Activated CD4-positive, alpha-beta memory T cell treated with anti-CD3 and anti-CD28 coated beads, Interleukin-2, amount 10 ng/mL, durations not matched to agents 7 days and 5 days (primary cell): Measurements from ENCODE around the gene THRB. TPM values are rescaled to one million over a fixed set of nuclear protein-coding genes. Genes with fewer than 3 reads are reported as not detected.

Experiments
- CTCF ChIA-PET: fragments of 350-600 bp; sonication (Branson Sonifier 250); formaldehyde crosslinking; loops from one replicate; lab custom pipeline; 2021; ENCODE audit warnings: antibody characterized with exemption, inconsistent platforms; lab: Charles Lee
- POLR2A ChIA-PET: fragments of 350-600 bp; sonication (Branson Sonifier 250); formaldehyde crosslinking; loops from one replicate; lab custom pipeline; 2021; ENCODE audit warnings: antibody characterized with exemption; lab: Charles Lee
- DNase-seq: peaks from one replicate; pipeline ENCODE4 v3.0.0-alpha.2; 2020
- H3K27ac Mint-ChIP-seq: one replicate; pipeline ENCODE4 v1.8.0; 2021; ENCODE audit warnings: mild to moderate bottlenecking, mixed read lengths
- H3K27me3 Mint-ChIP-seq: one replicate; pipeline ENCODE4 v1.8.0; 2021; ENCODE audit warnings: mixed read lengths
- H3K36me3 Mint-ChIP-seq: one replicate; pipeline ENCODE4 v1.8.0; 2021; ENCODE audit warnings: low read depth, mixed read lengths
- H3K4me1 Mint-ChIP-seq: one replicate; pipeline ENCODE4 v1.8.0; 2021; ENCODE audit warnings: mixed read lengths
- H3K4me3 Mint-ChIP-seq: one replicate; pipeline ENCODE4 v1.8.0; 2021; ENCODE audit warnings: mild to moderate bottlenecking, mixed read lengths
- H3K9me3 Mint-ChIP-seq: one replicate; pipeline ENCODE4 v1.8.0; 2021; ENCODE audit warnings: mixed read lengths
- total RNA-seq, 2 experiments: library from RNA; stranded (reverse); gene quantifications; one replicate each; pipeline ENCODE4 v1.2.3, GENCODE V29; 2021

THRB gene
- total RNA-seq, 2 experiments from 2014 or later = not detected

GRCh38 chr3:24220859-24221657 lies 273.6 kb downstream of the THRB start:
- no peak overlapping the region for H3K4me3 Mint-ChIP-seq
- H3K36me3 Mint-ChIP-seq = no peaks in the 10 kb centered on the region
- ChIA-PET POLR2A (no interaction called here), CTCF (no interaction called here)
- peaks cover 10% of the 10 kb centered on the region for H3K27me3 Mint-ChIP-seq
- no peaks in the 10 kb centered on the region for H3K9me3 Mint-ChIP-seq
- H3K27ac Mint-ChIP-seq = no peak overlapping the region
- no peaks in the 10 kb centered on the region for H3K4me1 Mint-ChIP-seq
- DNase-seq = no peak

- Mint-ChIP-seq H3K4me3 (no peak overlapping the region), H3K4me1 (no peaks in the 10 kb centered on the region), H3K36me3 (no peaks in the 10 kb centered on the region), H3K9me3 (no peaks in the 10 kb centered on the region), H3K27me3 (no peaks in the 10 kb centered on the region), H3K27ac (no peak overlapping the region)
- ChIA-PET POLR2A (no interaction called here), CTCF (no interaction called here)
- DNase-seq = no peak
Observed at GRCh38 chr3:24215502-24215901, 279.1 kb downstream of the THRB start.

- no peak overlapping the region for H3K27ac Mint-ChIP-seq
- H3K4me3 Mint-ChIP-seq = no peak overlapping the region
- ChIA-PET CTCF (no interaction called here), POLR2A (no interaction called here)
- no peaks in the 10 kb centered on the region for H3K36me3 Mint-ChIP-seq
- no peak for DNase-seq
- peaks cover 2% of the 10 kb centered on the region for H3K27me3 Mint-ChIP-seq
- no peaks in the 10 kb centered on the region for H3K9me3 Mint-ChIP-seq
- H3K4me1 Mint-ChIP-seq = no peaks in the 10 kb centered on the region
Observed at GRCh38 chr3:24211381-24211780, 283.3 kb downstream of the THRB start.

GRCh38 chr3:24202071-24202470 lies 292.6 kb downstream of the THRB start:
- Mint-ChIP-seq H3K36me3 (no peaks in the 10 kb centered on the region), H3K4me3 (no peak overlapping the region), H3K27me3 (peaks cover 5% of the 10 kb centered on the region), H3K27ac (no peak overlapping the region), H3K4me1 (no peaks in the 10 kb centered on the region), H3K9me3 (no peaks in the 10 kb centered on the region)
- ChIA-PET POLR2A (no interaction called here), CTCF (interaction anchor here (2.0 kb wide), 1 partner anchor 16 kb away, joined by 4 read pairs; no protein-coding TSS in a partner anchor)
- DNase-seq = no peak

- H3K27ac Mint-ChIP-seq = no peak overlapping the region
- H3K4me3 Mint-ChIP-seq = no peak overlapping the region
- CTCF ChIA-PET = no interaction called here
- H3K9me3 Mint-ChIP-seq = no peaks in the 10 kb centered on the region
- no peak for DNase-seq
- H3K27me3 Mint-ChIP-seq = peaks cover 5% of the 10 kb centered on the region
- H3K4me1 Mint-ChIP-seq = no peaks in the 10 kb centered on the region
- POLR2A ChIA-PET = no interaction called here
- no peaks in the 10 kb centered on the region for H3K36me3 Mint-ChIP-seq
Observed at GRCh38 chr3:24201301-24201700, 293.3 kb downstream of the THRB start.

- Mint-ChIP-seq H3K36me3 (no peaks in the 10 kb centered on the region), H3K9me3 (no peaks in the 10 kb centered on the region), H3K27me3 (peaks cover 4% of the 10 kb centered on the region), H3K4me3 (no peak overlapping the region), H3K27ac (no peak overlapping the region), H3K4me1 (no peaks in the 10 kb centered on the region)
- POLR2A ChIA-PET = no interaction called here
- DNase-seq = no peak
- CTCF ChIA-PET = no interaction called here
Observed at GRCh38 chr3:24199775-24200247, 294.8 kb downstream of the THRB start.

GRCh38 chr3:24199300-24199699 lies 295.4 kb downstream of the THRB start:
- Mint-ChIP-seq H3K36me3 (no peaks in the 10 kb centered on the region), H3K9me3 (no peaks in the 10 kb centered on the region), H3K4me3 (no peak overlapping the region), H3K4me1 (no peaks in the 10 kb centered on the region), H3K27me3 (peaks cover 4% of the 10 kb centered on the region), H3K27ac (no peak overlapping the region)
- ChIA-PET POLR2A (no interaction called here), CTCF (no interaction called here)
- DNase-seq = no peak

- H3K27me3 Mint-ChIP-seq = peaks cover 4% of the 10 kb centered on the region
- H3K4me3 Mint-ChIP-seq = no peak overlapping the region
- ChIA-PET CTCF (interaction anchor here (1.2 kb wide), 1 partner anchor 39 kb away, joined by 3 read pairs; no protein-coding TSS in a partner anchor), POLR2A (no interaction called here)
- no peaks in the 10 kb centered on the region for H3K36me3 Mint-ChIP-seq
- H3K9me3 Mint-ChIP-seq = no peaks in the 10 kb centered on the region
- no peak for DNase-seq
- no peak overlapping the region for H3K27ac Mint-ChIP-seq
- no peaks in the 10 kb centered on the region for H3K4me1 Mint-ChIP-seq
Observed at GRCh38 chr3:24198728-24199127, 295.9 kb downstream of the THRB start.

GRCh38 chr3:24197809-24198208 lies 296.8 kb downstream of the THRB start:
- CTCF ChIA-PET = interaction anchor here (1.2 kb wide), 1 partner anchor 39 kb away, joined by 3 read pairs; no protein-coding TSS in a partner anchor
- Mint-ChIP-seq H3K27me3 (peaks cover 4% of the 10 kb centered on the region), H3K27ac (no peak overlapping the region), H3K9me3 (no peaks in the 10 kb centered on the region), H3K4me1 (no peaks in the 10 kb centered on the region), H3K36me3 (no peaks in the 10 kb centered on the region), H3K4me3 (no peak overlapping the region)
- POLR2A ChIA-PET = no interaction called here
- DNase-seq = no peak

GRCh38 chr3:24196526-24196925 lies 298.1 kb downstream of the THRB start:
- Mint-ChIP-seq H3K27ac (no peak overlapping the region), H3K4me1 (no peaks in the 10 kb centered on the region), H3K9me3 (no peaks in the 10 kb centered on the region), H3K4me3 (no peak overlapping the region), H3K27me3 (peaks cover 4% of the 10 kb centered on the region), H3K36me3 (no peaks in the 10 kb centered on the region)
- ChIA-PET POLR2A (no interaction called here), CTCF (no interaction called here)
- DNase-seq = no peak

GRCh38 chr3:24195504-24196230 lies 299.0 kb downstream of the THRB start:
- no peaks in the 10 kb centered on the region for H3K36me3 Mint-ChIP-seq
- peaks cover 2% of the 10 kb centered on the region for H3K27me3 Mint-ChIP-seq
- H3K4me1 Mint-ChIP-seq = no peaks in the 10 kb centered on the region
- DNase-seq = no peak
- H3K4me3 Mint-ChIP-seq = no peak overlapping the region
- no peak overlapping the region for H3K27ac Mint-ChIP-seq
- ChIA-PET POLR2A (no interaction called here), CTCF (interaction anchor here (1.6 kb wide), 1 partner anchor 10 kb away, joined by 5 read pairs; no protein-coding TSS in a partner anchor)
- H3K9me3 Mint-ChIP-seq = no peaks in the 10 kb centered on the region

- CTCF ChIA-PET = no interaction called here
- Mint-ChIP-seq H3K9me3 (no peaks in the 10 kb centered on the region), H3K4me1 (no peaks in the 10 kb centered on the region), H3K36me3 (no peaks in the 10 kb centered on the region), H3K27me3 (peaks cover 2% of the 10 kb centered on the region), H3K4me3 (no peak overlapping the region), H3K27ac (no peak overlapping the region)
- POLR2A ChIA-PET = no interaction called here
- no peak for DNase-seq
Observed at GRCh38 chr3:24192469-24193056, 302.1 kb downstream of the THRB start.

- Mint-ChIP-seq H3K36me3 (no peaks in the 10 kb centered on the region), H3K4me3 (no peak overlapping the region), H3K27ac (no peak overlapping the region), H3K9me3 (no peaks in the 10 kb centered on the region), H3K27me3 (peaks cover 2% of the 10 kb centered on the region), H3K4me1 (no peaks in the 10 kb centered on the region)
- CTCF ChIA-PET = no interaction called here
- POLR2A ChIA-PET = no interaction called here
- DNase-seq = no peak
Observed at GRCh38 chr3:24191801-24192403, 302.7 kb downstream of the THRB start.
